GM19023 (cell line): ENCODE results near the gene SFXN1.
A peak's percentile ranks its signal among the peaks of the same experiment; 100 is the strongest.

ENCODE experiments used
- ATAC-seq: cut with Tn5 transposase; IDR thresholded peaks from one replicate; pipeline ENCODE4 v1.9.1; 2021; ENCODE audit warnings: mild to moderate bottlenecking, moderate library complexity; ENCODE audit not compliant: unreplicated experiment

The SFXN1 gene

DNA sequence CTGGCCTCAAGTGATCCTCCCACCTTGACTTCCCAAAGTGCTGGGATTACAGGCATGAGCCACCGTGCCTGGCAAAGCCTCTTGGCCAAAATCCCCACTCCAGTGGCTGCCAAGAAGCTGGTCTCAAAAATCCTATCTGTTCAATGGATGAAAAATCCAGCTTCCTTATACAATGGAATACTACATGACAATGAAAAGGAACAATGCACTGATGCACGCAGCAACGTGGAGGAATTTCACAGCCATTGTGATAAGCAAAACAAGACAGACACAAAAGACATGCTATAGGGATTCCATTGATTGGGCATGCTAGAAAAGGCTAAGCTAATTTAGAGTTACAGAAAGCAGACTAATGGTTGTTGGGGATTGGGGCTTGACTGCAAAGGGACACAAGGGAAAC lies 13.1 kb upstream of the SFXN1 start:
- ATAC-seq: no peak

DNA sequence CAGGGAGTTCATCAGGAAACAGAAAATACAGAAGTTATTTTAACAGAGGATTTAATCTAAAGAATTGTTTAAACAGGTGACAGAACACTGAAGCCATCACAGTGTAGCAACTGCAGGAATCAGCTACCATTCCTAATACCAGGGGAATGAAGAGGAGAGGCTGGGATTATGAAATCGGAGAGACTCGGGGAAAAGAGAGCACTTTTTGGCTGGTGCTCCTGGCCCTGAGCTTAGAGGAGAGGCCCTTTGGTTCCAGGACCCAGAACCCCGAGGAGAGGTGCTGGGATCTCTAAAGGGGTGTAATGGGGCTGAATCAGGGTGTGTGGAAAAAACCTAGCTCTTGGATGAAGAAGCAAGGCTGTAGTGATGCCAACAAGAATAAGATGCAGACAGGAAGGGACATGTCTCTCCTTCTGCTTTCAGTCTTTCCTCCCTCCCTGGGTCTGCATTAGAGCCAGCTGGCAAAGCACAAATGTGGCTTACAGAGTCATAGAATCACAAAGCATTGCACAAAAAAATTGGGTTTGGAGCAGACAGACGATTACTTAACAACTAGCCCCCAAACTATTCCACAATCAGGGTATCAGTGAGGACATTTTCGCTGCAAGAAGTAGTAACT lies 11.6 kb upstream of the SFXN1 start:
- ATAC-seq: no peak

DNA sequence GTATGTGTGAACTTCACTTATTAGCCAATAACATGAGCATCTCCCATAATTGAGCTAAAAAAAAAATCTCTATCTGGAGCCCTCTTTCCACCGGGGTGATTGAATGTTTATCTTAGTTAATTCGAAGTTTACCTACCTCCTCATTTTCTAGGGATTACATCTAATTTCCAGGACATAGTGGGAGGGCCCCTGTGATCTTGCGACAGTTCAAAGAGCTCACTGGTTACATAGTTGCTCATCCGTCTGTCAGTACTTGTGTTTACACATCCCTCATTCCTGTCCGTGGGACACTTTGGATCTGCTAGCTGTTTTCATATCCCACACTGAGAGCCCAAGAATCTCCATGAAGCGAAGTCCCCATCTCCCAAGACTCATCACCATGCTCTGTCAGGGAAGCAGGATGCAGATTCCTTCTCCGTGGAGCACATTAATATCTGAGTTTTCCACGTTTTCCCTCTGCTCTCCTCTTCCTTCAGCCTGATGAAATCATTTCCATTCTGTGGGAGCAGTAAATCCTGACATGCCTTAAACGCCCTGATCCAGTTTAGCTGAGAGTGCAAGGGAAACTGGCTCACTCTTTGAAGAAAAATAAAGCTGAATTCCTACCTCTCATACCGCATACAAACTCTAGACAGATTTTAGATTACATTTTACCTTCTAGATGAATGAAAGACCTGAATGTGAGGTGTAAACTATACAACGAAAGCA lies 10.2 kb upstream of the SFXN1 start:
- ATAC-seq: no peak

DNA sequence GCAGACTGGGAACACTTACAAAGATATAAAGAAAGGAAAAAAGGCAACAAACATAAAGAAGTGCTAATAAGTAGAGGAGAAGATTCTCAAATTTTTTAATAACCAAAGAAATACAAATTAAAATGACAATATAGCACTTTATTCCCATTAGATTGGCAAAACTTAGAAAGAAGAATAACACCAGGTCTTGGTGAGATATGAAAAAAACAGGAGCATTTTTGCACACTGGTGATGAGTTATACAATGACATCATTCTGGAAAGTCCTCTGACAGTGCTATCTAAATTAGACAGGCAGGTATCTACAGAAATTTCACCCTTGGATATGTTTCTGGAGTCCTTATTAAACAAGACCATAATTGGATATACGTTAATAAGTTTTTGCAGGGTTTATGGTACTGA lies 9.5 kb upstream of the SFXN1 start:
- no peak for ATAC-seq

DNA sequence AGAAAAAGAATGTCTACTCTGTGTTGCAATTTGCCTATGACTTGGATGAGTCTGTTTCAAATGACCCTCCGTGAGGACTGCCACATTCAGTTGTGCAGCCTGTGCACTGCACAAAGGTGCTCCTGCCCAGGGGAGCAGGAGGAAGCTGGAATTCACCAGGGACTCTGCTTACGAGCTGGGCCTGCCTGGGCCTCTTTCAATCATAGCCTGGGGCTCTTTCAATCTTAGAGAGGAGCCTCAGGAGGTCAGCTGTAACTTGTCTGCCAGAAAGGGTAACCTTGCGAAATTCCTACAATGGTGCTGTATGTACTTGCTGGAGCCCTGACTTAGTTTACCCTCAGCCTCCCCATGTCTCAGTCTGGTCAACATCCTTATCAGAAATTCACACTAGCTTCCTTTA lies 8.4 kb upstream of the SFXN1 start:
- no peak for ATAC-seq

DNA sequence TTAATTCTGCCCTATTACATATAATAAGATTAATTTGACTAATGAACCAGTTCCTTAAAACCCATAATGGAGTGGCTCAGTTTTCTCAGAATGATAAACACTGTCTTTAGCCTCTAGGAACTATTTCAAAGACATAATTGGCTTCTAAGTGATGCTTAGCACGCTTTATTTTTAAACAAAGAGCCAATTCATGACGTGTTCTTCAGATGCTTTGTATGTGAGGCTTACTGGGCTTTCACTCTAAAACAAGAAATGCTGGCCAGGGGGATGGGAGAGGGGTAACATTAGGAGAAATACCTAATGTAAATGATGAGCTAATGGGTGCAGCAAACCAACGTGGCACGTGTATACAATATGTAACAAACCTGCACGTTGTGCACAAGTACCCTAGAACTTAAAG lies 7.6 kb upstream of the SFXN1 start:
- ATAC-seq: no peak

DNA sequence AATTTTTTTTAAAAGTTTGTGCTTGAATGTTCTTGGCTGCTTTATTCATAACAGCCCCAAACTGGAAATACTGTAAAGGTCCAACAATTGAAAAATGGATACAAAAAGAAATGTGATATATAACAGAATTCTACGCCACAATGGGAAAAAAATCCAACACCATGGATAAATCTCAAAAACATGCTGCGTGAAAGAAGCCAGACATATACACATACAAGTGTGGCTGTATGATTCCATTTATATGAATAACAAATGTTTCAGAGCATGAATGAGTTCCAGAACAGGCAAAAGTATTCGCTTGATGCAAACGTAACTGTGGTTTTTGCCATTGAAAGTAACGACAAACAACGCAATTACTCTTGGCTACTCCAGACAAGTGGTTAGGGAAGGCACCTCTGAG lies 7.2 kb upstream of the SFXN1 start:
- ATAC-seq: no peak

DNA sequence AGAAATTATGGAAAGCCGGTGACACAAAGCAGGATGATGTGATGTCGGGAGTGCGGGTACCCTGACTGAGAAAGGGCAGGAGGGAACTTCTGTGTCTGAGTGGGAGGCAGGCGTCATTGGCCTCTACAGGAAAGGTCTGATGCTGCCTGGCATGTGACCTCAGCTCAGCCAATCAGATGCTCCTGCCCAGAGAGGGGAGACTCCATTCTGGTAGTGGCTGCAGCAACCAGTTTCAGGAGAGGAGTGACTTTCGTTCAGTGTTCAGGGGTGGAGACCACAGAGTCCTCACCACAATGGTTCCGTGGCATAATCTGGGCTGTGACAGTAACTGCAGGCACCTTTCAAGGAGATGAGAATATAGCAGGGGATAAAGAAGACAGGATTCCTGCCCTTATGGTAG lies 6.7 kb upstream of the SFXN1 start:
- no peak for ATAC-seq

DNA sequence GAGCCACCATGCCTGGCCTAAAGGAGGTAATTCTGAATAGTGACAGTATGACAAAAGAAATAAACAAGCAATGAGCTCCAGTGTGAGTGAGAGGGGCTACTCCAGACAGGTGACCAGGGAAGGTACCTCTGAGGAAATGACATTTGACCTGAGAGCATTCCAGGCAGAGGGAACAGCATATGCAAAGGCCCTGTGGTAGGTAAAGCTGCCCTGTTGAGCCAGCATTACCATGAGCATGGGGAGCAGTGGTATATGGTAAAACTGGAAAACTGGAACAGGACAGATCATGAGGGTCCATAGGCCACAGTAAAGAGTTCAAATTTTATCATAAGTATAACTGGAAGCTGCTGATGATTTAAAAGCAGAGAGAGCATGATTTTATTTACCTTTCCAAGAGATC lies 6.0 kb upstream of the SFXN1 start:
- ATAC-seq: no peak

DNA sequence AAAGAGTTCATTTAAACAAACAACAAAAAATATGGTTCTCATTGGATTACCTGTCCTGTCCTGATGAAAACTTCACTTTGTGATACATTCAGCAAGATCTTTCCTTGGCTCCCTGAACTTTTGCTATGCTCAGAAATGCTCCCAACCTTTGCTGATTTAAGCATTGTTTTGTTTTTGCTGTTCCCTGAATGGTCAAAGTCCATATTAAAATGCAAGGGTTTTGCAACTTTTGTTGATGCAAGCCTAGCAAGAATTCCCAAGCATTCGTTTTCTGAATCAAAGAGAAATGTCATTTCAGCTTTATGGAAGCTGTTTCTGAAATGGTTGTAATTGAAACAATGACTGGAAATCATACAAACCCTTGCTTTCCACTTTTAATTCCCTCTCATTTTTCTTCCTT lies 3.1 kb upstream of the SFXN1 start:
- no peak for ATAC-seq

DNA sequence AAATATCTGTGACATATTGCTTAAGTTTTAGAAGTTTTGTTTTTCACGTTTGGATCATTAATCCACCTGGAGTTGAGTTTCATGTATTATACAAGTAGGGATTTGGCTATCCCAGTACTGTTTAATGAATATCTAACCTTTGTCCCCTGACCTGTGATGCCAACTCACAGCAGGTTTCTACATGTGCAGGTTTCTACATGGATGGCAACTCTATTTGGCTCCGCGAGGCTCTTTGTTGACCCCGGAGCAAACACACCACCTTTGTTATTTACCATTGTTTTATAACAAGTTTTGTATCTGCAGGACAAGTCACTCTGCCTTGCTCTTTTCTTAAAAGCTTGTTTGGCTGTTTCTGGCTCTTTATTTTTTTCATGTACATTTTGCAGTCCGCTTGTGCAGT lies 920 bp upstream of the SFXN1 start:
- ATAC-seq: no peak

DNA sequence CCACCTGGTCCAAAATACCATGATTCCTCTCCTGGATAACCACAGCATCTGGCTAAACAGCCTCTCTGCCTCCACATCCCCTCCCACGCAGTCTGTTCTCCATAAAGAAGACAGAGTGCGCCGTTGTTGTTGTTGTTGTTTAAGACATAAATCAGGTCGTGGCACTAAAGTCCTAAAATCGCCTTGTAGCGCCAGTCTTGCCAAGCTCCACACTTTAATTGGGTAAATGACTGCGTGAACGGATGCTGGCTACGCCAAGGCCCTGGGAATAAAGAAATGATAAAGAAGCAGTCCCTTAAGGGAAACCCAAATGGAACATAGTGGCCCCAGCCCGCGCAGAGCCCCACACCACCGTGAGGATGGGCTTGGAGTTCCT lies 364 bp upstream of the SFXN1 start:
- no peak for ATAC-seq

DNA sequence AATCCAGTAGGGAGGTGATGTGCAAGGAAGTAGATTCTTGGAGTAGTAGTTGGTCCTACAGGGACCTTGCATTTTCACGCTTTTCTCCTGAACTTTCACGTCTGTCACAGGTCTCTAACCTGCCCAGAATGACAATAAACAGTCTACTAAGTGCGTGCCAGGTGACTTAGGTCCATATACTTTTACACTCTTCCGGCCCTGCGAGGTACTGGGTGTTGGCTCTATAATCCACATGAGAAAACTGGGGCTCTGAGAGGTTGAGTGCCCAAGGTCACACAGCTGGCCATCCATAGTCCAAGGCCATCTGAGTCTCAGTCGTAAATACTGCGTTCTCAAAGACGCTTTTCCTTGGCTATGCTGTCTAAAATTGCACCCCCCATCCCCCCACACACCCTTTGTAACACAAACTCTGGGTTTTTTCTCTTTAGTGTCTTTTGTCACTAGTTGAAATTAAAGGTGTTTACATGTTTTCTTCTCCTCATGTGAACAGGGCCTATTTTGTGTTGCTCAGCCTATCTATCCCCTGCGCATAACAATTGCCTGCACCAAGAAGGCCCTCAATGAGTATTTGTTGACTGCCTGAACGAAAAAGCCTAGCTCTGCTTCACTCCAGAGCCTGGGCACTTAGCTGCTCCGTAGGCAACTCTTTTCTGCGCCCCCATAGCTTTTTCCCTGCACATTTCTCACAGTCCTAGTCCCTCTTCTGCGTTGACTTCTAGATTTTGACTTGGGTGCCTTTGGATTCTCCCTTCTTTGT lies 943 bp downstream of the SFXN1 start:
- peak; percentile 13 for ATAC-seq

DNA sequence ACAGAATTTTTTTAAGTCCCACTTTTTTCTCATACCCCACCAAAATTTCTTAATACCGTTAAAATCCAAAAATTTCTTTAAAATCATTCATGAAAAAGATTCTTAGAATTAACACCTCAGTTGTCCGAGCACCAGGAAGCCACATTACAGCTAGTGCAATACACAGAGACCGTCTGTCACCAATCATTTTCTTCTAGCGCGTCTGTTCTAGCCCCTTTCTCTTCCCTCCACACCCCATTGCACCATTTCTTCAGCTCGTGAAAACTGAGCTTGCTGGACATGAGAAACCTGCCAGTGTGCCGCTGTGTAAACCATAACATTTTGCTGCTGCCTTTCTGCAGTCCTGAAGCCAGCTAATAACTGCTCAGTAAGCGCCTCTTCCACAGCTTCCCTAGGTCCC lies 5.0 kb downstream of the SFXN1 start:
- no peak for ATAC-seq

DNA sequence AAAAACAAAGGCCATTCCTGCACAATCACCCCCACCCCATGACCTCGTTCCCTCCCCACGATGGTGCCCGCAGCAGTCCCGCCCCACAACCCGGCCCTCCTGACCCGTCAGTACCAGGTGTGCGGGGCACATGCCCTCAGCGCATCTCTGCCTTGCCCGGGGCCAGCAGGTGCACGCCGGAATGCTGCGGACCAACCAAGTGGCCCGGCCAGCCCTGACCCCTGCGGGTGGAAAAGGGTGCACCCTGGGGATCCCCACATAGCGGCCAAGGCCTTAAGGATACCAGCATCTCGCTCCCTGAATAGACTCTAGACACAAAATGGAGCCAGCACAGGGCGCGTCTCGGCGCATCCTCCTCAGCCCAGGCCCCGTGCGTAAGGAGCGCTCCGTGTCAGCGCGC lies 6.0 kb downstream of the SFXN1 start:
- no peak for ATAC-seq

DNA sequence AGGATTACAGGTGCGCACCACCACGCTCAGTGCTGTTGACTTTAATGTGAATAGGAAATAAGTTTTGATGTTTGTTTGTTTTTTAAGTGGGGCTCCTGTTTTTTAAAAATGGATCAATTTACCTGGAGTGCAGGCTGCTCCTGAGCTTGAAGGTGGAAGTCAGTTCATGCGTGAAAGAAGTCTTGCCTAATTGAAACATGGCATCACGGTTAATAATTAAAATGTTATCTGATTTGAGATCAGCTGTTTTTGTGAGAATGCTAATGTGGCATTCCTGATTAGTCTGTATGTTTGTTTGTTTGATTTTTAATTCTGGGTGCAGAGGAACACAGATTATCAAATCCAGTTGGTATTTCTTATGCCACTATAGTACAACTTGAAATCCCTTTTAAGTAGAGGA lies 6.5 kb downstream of the SFXN1 start:
- no peak for ATAC-seq

DNA sequence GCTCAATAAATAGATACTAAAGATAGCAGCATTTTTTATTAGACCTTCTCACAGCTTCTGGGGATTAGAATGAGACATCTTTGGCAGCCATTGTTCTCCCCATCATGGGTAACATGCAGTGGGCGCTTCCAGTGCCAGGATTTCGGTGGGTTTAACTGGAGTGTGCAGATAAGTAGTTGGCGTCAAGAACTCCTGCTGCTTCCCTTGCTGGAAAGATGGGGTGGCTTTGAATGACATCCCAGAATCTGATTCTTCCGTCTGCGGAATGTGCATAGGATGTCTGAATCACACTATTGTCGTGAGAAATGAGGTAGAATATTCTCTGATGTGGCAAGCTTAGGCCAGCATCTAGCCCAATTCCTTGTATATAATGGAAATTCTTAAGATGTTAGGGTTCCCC lies 7.3 kb downstream of the SFXN1 start:
- ATAC-seq: no peak

DNA sequence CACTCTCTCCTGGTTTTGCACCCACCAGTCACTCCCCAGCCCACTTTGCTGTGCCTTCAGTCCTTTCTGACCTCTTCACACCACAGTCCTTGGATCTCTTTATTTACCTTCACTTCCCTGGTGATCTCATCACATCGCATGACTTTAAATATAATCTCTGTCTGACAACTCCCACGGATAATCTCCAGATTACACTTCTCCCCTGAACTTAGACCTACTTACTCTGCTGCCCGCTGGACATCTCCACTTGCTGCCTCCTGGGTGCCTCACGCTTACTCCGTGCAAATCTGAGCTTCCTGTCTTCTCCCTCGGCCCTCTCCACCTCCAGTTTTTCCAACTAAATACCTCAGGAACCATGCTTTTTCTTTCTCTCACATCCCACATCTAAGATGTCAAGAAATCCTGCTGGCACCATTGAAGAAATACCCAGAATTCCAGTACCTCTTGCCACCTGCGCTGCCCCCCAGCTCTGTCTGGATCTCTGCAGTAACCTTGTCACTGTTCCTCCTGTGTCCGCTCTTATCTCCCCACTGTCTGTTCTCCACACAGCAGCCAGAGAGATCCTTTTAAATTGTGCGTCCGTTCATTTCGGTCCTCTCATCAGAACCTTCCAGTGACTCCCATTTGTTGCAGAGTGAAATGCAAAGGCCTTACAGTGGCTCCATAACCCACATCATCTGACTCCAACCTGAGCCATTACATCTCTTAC lies 9.3 kb downstream of the SFXN1 start:
- ATAC-seq: no peak

DNA sequence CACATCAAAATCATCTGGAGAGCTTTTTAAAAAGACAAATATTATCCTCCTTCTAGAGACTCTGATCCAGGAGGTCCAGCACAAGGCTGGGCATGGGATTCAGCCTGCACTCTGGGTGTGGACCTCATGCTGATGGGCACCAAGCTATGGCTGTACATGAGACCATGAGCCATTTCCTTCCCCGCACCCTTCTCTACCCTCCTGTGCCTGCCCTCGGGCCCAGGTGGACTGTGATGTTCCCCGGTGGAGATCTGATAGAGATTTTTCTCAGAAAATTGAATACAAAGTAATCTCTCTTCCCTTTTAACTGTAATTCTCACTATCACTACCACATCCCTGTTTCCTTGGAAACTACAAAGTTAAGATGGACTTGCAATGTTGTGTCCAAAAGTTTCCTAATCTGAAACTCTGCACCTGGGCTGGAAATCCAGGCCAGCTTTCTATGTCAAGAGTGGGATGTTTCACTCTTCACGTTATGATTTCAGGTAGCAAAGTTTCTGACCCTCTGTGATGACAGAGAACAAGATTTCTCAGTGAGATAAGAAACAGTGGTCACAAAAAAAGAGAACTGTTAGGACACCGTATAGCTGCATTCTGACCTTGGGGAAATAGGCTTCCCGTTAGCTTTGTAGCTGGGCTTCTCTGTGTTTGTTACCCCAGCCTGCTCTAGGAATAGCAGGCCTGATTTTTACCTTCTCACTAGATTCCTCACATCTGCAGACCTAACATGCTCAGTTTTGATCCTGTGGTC lies 11.5 kb downstream of the SFXN1 start:
- no peak for ATAC-seq

DNA sequence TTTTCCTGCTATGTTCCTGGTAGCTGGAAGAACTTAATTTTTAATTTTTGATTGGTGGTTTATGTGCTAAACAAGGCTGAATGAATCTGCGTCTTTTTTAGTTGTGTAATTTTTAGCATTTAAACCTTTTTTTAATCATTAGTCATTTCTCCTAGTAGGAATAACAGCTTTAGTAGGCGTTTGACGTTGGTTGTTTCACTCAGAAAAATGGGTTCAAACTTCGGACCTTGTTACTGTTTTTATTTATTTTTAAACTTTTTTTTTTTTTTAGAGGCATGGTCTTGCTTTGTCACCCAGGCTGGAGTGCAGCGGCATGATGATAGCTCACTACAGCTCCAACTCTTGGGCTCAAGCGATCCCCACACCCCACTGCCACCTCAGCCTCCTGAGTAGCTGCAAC lies 12.9 kb downstream of the SFXN1 start:
- no peak for ATAC-seq

DNA sequence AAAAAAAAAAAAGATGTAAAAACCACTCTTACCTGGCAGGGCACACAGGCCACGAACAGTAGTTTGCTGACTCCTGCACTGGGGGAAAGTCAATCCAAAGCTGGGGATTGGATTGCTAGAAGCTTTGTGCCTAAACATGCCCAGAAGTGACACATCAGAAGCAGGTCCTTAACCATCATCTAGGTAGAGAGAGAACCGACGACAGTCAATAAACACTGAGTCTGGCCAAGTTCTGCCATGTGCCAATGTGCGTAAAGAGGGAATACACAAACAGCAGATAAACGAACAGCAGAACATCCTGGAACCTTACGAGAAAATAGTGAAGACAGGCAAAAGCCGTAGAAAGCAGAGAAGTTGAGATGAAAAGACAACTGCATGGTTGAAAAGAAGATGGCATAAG lies 14.9 kb downstream of the SFXN1 start:
- no peak for ATAC-seq
